KG1 (cell line): ENCODE results near the gene PHF13.

Experiments
- DNase-seq: peaks from one replicate; lab custom pipeline; 2025; lab: John Stamatoyannopoulos, UW

Gene PHF13

GRCh38 chr1:6666696-6667095, 53.2 kb downstream of the PHF13 start:
- DNase-seq, result no peak

- no peak for DNase-seq
These were observed 53.6 kb downstream of the PHF13 start for GRCh38 chr1:6667139-6667538.

DNA sequence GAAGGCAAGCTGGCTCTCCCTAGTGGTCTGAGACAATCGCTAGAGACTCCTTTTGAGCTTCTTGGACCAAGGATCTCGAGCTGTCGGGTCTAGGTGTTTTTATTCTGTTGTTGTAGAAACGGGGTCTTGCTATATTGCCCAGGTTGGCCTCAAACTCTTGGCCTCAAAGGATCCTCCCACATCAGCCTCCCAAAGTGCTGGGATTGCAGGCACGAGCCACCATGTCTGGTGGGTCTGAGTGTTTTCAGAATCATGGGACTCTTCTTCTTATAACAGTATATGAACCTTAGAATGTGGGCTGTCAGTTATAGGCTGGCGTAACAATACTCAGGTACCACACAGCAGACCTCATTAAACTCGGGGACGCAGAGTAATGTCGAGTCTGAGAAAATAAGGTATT, 55.0 kb downstream of the PHF13 start:
- DNase-seq, result no peak

GRCh38 chr1:6672558-6672957, 59.0 kb downstream of the PHF13 start:
- DNase-seq, result no peak
